Measurements from ENCODE around the gene BRPF3. TPM values are rescaled to one million over a fixed set of nuclear protein-coding genes. Genes with fewer than 3 reads are reported as not detected.

Gene BRPF3
- total and polyA plus RNA-seq, 8 donors, result 7.0 to 343 (median 21.1) TPM

DNA sequence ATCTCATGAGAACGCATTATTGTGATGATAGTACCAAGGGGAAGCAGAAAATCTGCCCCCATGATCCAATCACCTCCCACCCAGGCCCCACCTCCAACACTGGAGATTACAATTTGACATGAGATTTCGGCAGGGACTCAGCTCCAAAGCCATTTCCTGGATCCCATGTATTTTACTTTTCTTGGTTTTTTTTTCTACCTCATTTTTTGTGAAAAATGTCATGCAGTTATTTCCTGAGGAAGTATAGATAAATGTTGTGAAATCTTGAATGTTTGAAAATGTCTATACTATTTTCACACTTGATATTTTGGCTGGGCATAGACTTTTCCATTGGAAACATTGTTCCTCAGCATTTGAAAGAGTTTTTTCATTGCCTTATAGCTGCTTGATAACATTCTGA, 9.1 kb upstream of the BRPF3 start:
- intact Hi-C loops (cut with DNase I; ENCODE audit: low total_unique reads), result loop anchor here (10.0 kb wide), 1 partner anchor 163 kb away; the partner anchor contains the start of genes MAPK14 and SLC26A8
- 70 to 95% (median 87%) methylated on average over 2 of the region's 2 CpGs for WGBS, 5 donors
- Histone ChIP-seq H3K36me3 (no peaks in the 10 kb centered on the region), H3K27me3 (no peaks in the 10 kb centered on the region), H3K4me3 (no peak overlapping the region), H3K27ac (no peak overlapping the region), H3K9me3 (no peaks in the 10 kb centered on the region), H3K4me1 (no peaks in the 10 kb centered on the region)
- no peak for DNase-seq
- TF ChIP-seq POLR2A (IDR thresholded peaks at IDR 0.05), result no peak
- no peak for TF ChIP-seq EP300 (IDR thresholded peaks at IDR 0.05)
- no peak for TF ChIP-seq CTCF (IDR thresholded peaks at IDR 0.05)
- no peak for TF ChIP-seq POLR2AphosphoS5 (IDR thresholded peaks at IDR 0.05)

- DNase-seq, result no peak
- peak overlapping the region; percentile 94 to 99 (median 98) for H3K27ac ChIP-seq
These were observed 952 bp upstream of the BRPF3 start for GRCh38 chr6:36195471-36196112.

DNA sequence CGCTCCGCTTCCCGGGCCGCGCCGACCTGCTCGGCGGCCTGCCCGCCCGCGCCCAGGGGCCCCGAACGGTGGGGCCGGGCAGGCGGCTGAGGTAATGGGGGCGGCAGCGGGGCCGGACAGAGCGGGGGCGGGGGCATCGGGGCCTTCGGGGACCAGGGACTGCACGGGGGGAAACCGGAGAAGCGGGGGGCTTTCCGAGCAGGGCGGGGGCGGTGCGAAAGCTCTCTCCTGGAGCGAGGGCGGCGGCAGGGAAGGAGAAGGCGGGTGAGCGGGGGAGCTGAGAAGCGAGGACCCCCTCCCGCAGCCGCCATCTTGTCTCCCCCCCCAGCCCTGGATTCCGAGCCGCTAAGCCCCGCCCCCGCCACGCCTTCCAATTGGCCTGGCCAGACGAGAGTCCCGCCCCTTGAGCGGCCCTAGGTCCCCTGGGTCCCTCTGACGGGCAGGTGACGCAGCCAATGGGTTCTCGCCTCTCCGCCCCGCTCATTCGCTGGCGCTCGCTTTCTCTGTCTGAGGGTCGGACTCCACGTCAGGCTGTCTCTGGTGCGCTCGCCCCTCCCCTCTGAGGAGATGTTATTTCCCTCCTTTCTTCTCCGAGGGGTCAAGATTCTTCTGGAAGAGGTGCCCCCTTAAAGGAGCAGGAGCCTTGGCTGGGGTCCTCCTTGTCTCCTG, 470 bp downstream of the BRPF3 start:
- no peak for TF ChIP-seq POLR2A (IDR thresholded peaks at IDR 0.05)
- TF ChIP-seq POLR2AphosphoS5 (IDR thresholded peaks at IDR 0.05), result peak in 2 of 3 donors; percentile 6 to 35
- Histone ChIP-seq H3K27ac (peak overlapping the region; percentile 94 to 99 (median 98)), H3K9me3 (no peaks in the 10 kb centered on the region), H3K4me1 (peaks cover 8 to 46% (median 38%) of the 10 kb centered on the region in 4 donors), H3K4me3 (peak overlapping the region; percentile 60 to 93 (median 74)), H3K36me3 (peaks cover 18 to 24% (median 22%) of the 10 kb centered on the region in 4 donors), H3K27me3 (no peaks in the 10 kb centered on the region)
- WGBS, 5 donors, result 0 to 2% (median 0%) methylated on average over 26 to 58 of the region's 58 CpGs
- intact Hi-C loops (cut with DNase I; ENCODE audit: low total_unique reads), result no loop called here
- peak; percentile 99 to 100 for DNase-seq

More at GRCh38 chr6:36195471-36196112, 952 bp upstream of the BRPF3 start:
- H3K4me3 ChIP-seq, result peak overlapping the region; percentile 60 to 93 (median 74)
- H3K36me3 ChIP-seq, result peaks cover 6 to 10% (median 8%) of the 10 kb centered on the region in 4 donors
- peaks cover 8 to 33% (median 28%) of the 10 kb centered on the region in 4 donors for H3K4me1 ChIP-seq
- intact Hi-C loops (cut with DNase I; ENCODE audit: low total_unique reads), result no loop called here
- 12 to 19% (median 16%) methylated on average over 8 of the region's 8 CpGs for WGBS, 5 donors
- no peak for TF ChIP-seq CTCF (IDR thresholded peaks at IDR 0.05)
- TF ChIP-seq POLR2A (IDR thresholded peaks at IDR 0.05), result no peak
- TF ChIP-seq EP300 (IDR thresholded peaks at IDR 0.05), result no peak
- TF ChIP-seq POLR2AphosphoS5 (IDR thresholded peaks at IDR 0.05), result no peak
- H3K27me3 ChIP-seq, result no peaks in the 10 kb centered on the region
- H3K9me3 ChIP-seq, result no peaks in the 10 kb centered on the region

- H3K27ac ChIP-seq, result peak overlapping the region in 4 of 5 donors; percentile 95 to 99 (median 98)
These were observed 1.2 kb downstream of the BRPF3 start for GRCh38 chr6:36197739-36198221.

DNA sequence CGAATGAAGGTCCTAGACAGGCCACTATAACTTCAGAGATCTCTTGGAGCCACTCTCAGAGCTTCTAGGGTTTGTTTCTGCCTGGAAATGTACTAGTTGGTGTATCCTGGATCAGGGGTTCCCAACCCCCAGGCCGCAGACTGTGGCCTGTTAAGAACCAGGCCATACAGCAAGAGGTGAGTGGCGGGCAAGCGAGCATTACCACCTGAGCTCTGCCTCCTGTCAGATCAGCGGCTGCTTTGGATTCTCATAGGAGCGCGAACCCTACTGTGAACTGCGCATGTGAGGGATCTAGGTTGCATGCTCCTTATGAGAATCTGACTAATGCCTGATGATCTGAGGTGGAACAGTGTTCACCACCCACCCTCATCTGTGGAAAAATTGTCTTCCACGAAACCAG, 2.4 kb downstream of the BRPF3 start:
- TF ChIP-seq EP300 (IDR thresholded peaks at IDR 0.05) (no peak), CTCF (IDR thresholded peaks at IDR 0.05) (no peak), POLR2A (IDR thresholded peaks at IDR 0.05) (no peak), POLR2AphosphoS5 (IDR thresholded peaks at IDR 0.05) (no peak)
- intact Hi-C loops (cut with DNase I; ENCODE audit: low total_unique reads), result no loop called here
- no peaks in the 10 kb centered on the region for H3K27me3 ChIP-seq
- peaks cover 25 to 42% (median 41%) of the 10 kb centered on the region in 4 donors for H3K36me3 ChIP-seq
- H3K9me3 ChIP-seq, result no peaks in the 10 kb centered on the region
- H3K27ac ChIP-seq, result no peak overlapping the region
- no peak overlapping the region for H3K4me3 ChIP-seq
- H3K4me1 ChIP-seq, result peaks cover 8 to 64% (median 53%) of the 10 kb centered on the region in 4 donors
- WGBS, 5 donors, result 94 to 99% (median 98%) methylated on average over 6 to 9 of the region's 9 CpGs
- DNase-seq, result no peak

More at GRCh38 chr6:36197739-36198221, 1.2 kb downstream of the BRPF3 start:
- intact Hi-C loops (cut with DNase I; ENCODE audit: low total_unique reads), result no loop called here
- peaks cover 21 to 31% (median 30%) of the 10 kb centered on the region in 4 donors for H3K36me3 ChIP-seq
- WGBS, 5 donors, result 55 to 63% (median 61%) methylated on average over 16 to 17 of the region's 17 CpGs
- no peak for TF ChIP-seq POLR2A (IDR thresholded peaks at IDR 0.05)
- no peaks in the 10 kb centered on the region for H3K9me3 ChIP-seq
- DNase-seq, result peak in 1 of 2 donors; percentile 17
- H3K4me3 ChIP-seq, result peak overlapping the region; percentile 60 to 93 (median 74)
- H3K4me1 ChIP-seq, result peaks cover 8 to 53% (median 43%) of the 10 kb centered on the region in 4 donors
- no peaks in the 10 kb centered on the region for H3K27me3 ChIP-seq
